Daoy (cell line): ENCODE results near the gene NDUFAF8. TPM values are rescaled to one million over a fixed set of nuclear protein-coding genes. Genes with fewer than 3 reads are reported as not detected.

Experiments used
- total RNA-seq: library from RNA; depleted of rRNA; stranded (reverse); fragments of >200 nt; shearing (Covaris generic); gene quantifications from 2 replicates; pipeline ENCODE4 v1.2.3, GENCODE V29; 2014; rRNA removed

NDUFAF8 gene
- total RNA-seq, 1 experiment from 2014 or later: 75.5 TPM

Other genes starting within 250 kb of the NDUFAF8 start
- 17.7 and 30.9 TPM in 2 replicates for gene CHMP6, start 247.5 kb upstream of the NDUFAF8 start, total RNA-seq
- gene BAIAP2, start 204.2 kb upstream of the NDUFAF8 start, total RNA-seq: 62.0 and 65.6 TPM in 2 replicates
- gene PVALEF, start 73.8 kb upstream of the NDUFAF8 start, total RNA-seq: not detected in 2 replicates
- 0.09 and 0.17 TPM in 2 replicates for gene AATK, start 73.1 kb upstream of the NDUFAF8 start, total RNA-seq
- 27.3 and 33.8 TPM in 2 replicates for gene CEP131, start 16.4 kb upstream of the NDUFAF8 start, total RNA-seq
- 17.0 and 24.2 TPM in 2 replicates for gene TEPSIN, start 263 bp upstream of the NDUFAF8 start, total RNA-seq
- gene SLC38A10, start 56.0 kb downstream of the NDUFAF8 start, total RNA-seq: 52.5 and 60.7 TPM in 2 replicates
- 6.8 and 11.0 TPM in 2 replicates for gene BAHCC1, start 156.1 kb downstream of the NDUFAF8 start, total RNA-seq